GM03348 (cell line): ENCODE measurements around the gene NSD2.

ENCODE experiments used
- DNase-seq: peaks from one replicate; pipeline ENCODE4 v3.0.0; 2012; ENCODE audit warnings: low spot score

The NSD2 gene

DNA sequence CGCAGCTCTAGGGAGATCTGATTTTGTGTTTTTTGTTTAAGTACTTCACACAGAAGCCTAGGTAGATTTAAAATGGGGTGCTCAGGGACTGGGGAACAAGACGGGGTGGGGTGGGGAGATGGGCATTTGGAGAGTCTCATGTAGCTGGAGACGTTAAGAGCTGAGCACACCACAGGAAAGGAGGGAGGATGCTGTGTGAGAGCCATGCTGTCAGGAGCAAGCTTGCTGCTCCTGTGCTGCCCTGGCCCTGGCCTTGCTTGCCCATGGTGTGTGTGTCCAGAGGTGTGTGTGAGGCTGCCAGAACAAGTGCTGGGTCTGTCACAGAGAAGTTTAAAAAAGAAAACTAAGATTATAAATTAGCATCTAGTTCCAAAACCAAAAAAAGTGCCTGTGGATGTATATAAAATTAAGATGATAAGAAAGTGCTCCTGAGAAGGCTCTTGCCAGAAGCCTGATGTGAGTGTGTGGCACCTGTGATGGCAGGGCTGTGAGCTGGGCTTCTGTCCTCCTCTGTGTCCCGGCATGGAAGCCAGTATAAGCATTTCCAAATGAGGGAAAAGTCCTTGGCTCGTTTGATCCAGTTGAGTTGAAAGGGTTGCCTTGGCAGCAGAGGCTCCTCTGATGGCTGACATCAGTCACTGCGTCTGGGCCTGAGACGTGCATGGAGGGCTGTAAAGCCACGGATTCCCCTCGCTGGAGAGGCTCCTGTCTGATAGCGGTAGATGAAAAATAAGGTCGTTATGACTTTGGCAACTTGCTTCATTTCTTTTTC lies 74.1 kb downstream of the NSD2 start:
- no peak for DNase-seq

DNA sequence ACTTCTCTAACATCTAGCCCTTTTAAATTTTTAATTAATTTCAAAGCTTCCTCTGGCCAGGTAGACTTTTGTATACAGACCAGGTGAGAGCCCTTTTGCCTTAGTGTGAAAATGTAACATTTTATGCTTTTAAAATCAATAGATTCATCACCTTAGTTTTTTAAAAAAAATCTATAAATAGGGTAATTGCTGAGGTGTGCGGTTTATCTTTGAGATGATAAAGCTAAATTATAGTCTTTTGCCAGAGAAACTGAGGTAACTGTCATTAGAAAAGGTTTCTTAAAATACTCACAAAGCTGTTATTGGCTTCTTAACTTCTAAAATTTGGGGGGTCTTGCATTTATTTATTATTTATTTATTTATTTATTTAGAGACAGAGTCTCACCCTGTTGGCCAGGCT lies 74.7 kb downstream of the NSD2 start:
- DNase-seq = no peak

DNA sequence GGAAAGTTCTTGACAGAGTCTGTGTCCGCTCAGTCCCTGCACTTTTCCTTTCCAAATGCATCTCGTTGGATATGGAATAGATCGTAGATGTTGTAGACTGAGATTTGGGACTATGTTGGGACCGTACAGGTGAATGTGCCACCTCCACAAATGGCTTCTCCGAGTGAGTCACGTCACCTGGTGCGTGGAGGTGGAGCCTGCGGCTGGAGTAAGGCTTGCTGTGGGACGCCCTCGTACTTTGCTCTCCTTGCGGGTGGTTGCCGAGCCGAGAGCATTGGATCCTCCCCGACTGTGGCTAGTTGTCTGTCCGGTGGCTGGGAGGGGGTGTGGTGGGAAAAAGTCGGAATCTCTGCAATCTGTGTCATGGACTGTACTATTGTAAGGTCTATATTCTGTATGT lies 77.0 kb downstream of the NSD2 start:
- no peak for DNase-seq

DNA sequence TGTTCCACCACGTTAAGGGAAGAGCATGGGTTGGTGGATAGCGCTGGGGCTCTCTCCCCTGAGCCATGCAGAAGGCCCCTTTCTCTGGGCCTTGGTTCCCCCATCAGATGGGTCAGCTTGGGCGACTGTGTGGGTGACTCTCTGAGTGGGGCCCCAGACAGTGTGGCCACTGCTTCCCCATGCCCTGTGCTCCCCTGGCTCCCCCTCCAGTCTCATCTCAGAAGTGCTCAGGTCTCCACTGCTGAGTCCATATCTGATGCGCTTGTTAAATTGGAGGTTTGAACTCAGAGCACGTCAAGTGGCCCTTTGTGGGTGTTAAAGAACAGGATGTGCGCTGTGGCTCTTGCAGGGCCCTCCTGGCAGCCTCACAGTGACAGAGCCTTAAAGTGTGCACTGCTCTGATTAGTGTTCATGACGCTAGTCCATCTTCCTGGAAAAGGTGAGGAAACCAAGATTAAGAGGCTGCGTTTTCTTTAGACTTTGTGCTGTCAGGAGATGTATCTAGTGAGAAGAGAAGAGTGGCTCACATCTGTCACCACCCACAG lies 77.8 kb downstream of the NSD2 start:
- DNase-seq = no peak

DNA sequence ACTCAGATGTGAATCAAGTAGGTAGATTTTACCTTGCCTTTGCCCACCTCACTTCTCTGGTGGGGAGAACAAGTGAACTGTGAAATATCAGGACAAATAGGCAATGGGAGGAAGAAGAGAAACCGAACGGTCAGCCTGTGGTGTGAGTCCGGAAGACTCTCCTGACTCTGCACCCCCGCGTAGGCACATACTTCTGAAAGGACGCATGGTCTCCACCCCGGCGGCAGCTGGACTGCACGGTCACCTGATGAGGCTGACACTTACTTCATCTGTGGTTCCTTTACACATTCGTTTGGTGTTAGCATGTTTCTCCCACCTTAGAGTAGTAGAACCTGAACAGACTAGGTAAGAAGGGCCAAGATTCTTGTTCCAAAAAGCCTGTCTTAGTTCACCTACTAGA lies 79.2 kb downstream of the NSD2 start:
- DNase-seq = no peak

DNA sequence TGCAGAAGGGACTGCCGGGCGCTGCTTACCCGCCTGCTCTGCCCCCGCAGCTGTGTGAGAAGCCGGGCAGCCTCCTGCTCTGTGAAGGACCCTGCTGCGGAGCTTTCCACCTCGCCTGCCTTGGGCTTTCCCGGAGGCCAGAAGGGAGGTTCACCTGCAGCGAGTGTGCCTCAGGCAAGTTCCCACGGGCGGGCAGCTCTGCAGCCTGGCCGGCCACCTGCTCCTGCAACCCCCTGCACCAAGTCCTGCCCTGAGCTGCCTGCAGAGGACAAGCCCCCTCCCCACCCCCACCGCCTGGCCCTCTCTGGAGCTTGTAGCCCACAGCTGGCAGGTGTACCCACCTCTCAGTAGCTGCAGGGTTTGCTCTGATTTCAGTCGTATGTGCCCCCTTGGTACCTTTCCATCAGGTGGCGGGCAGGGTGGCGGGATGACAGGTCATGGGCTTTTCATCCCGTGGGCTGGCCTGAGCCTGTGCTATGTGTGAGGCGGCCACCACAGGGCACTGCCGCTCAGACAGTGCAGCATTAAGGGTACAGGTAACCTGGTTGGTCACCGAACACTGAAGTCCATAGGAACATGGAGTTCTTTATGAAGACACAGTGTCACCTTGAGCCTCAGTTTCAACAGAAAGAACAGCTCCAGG lies 81.0 kb downstream of the NSD2 start:
- DNase-seq = no peak

DNA sequence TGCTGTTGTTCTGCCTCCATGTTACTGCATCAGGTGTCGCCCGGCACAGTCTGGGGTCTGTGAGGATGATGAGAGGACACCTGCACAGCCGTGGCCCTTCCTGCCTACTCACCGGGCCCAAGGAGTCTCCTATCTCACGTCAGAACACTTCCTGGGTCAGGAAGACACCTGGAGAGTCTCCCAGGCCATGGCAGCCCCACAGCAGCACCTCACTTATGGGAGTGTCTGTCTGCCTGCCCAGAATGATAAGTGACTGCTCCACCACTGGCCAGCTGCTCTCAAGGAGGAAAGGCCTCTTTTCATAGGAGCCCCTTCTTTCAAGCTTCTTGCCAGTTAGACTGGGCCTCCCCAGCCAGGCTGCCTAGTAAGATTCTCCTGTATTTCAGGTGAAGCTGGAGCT lies 81.5 kb downstream of the NSD2 start:
- DNase-seq = no peak

DNA sequence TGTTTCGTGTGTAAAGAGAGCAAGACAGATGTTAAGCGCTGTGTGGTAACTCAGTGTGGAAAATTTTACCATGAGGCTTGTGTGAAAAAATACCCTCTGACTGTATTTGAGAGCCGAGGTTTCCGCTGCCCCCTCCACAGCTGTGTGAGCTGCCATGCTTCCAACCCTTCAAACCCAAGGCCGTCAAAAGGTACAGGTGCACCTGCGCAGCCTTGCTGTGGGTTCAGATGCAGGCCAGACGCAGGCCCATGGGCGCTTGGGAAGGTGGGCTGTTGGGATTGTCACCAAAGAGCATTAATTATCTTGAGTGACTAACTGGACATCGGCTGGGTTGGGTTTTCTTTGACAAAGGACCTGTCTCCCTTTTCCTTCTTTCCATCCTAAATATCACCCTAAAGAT lies 82.1 kb downstream of the NSD2 start:
- DNase-seq = no peak

DNA sequence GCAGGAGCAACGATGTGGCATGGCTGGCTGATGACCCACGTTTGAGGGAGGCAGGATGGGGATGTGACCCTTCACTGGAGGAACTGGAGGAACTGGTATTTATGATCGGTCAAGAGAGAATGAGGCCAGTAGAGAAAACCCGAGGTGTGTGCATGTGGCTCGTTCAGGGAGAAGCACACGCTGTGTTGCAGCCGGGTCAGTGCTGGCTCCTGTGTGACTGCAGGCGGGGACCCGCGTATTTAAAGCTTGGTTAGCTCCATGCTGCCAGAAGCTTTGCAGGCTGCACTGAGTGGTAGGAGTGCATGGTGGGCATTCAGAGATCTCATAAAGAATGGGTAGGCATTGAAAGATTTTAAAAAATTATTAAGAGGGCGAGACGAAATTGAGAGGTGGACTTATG lies 85.4 kb downstream of the NSD2 start:
- DNase-seq = no peak

DNA sequence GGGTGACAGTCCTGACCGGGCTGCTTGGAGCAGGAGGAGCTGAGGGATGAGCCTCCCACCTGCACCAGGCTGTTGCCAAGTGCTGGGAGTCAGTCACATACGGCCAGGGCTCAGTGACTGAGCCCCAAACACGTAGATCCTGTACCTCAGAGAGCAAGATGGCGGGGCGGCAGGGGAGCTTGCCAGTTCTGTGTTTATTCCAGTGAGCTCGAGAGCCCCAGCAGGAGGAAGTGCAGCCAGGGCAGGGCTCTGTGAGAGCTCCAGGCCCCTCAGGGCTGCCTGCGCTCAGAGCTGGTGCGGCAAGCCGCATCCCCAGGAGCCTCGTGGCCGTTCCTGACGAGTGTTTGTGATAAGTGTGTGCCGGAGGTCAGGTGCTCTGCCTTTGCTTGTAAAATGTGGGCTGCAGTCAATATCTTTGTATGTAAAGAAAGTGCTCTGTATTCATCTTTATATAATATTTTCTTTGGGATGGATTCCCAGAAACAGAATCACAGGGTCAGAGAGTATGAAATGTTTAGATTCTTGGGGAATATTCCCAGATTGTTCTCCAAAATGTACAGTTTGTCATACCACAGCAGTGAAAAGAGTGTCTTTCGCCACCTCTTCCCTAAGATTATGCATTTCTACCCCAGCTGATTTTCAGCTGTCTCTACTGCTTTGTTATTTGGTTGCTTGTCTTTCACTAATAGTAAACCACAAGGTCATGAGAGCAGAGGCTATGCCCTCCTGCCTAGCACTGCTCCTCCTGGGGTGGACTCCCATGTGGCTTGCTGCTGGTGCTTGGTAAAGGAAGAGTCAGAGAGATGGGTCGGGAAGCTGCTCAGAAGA lies 87.3 kb downstream of the NSD2 start:
- DNase-seq = no peak

DNA sequence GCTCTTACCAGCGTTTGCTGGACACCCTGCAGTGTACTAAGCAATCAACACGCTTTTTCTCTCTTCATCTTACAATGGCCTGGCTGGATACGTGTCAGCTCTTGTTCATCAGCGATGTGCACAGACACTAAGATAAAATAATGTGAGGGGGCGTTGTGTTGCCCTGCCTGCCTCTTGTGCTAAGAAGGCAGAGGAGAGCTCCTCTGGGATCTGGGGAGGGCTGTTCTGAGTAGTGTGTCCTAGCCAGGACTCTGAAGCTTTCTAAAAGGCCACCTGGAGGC lies 87.9 kb downstream of the NSD2 start:
- no peak for DNase-seq

DNA sequence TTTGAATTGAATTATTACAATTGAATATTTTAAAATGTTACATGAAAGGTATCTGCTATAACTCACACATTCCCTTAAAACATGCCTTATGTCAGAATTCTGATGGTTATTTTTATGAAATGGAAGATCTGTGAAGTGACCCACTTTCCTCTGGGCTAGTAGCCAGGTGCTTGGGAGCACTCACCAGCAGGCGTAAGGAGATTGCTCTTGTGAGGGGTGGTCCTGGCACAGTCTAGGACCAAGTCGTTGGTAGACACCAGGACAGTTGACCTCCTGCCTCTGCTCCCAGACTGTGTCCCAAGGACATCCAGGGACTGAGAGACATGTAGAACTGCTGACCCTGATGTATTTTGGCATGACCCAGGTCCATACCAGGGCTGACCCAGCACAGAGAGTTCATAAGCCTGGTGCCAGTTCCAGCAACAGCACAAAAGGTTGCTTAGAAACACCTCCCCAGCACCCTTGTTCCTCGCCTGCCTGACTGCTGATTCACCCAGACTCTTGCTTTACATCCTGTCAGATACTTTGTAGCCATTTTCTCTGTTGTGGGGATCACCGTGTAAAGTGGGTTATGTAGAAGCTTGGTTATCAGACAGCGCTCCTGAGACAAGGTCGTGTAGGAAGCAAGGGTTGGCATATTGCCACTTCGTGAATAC lies 89.1 kb downstream of the NSD2 start:
- no peak for DNase-seq

DNA sequence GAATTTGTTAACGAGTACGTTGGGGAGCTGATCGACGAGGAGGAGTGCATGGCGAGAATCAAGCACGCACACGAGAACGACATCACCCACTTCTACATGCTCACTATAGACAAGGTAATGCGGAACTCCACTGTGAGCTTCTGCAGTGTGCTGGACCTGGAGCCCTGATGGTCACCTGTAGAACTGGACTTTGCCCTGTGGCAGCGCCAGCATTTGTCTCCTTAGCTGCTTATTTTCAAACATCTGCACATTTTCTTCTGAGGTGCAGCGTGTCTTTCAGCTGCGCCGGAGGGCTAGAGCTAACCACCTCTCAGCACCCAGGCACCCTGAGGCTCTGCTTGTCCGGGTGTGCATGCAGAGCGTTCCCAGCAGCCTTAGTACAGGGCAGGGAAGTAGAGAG lies 89.8 kb downstream of the NSD2 start:
- no peak for DNase-seq

DNA sequence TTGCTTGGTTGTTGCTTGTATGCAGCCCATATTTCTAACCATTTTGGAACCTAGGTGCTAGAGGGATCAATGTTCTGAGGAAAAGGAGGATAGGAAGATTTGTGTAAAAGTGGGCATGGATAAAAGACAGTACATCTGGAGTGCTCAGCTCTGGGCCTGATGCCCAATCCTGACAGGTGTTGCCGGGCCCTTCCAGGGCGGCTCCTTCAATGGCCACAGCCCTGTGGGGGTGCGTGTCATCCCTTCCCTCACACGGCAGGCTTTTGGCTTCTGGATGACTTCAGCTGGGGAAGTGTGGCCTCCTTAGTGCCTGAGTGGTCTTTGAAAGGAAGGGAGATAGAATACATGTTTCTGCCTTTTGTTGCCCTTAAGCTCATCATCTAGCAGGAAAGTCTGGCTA lies 90.4 kb downstream of the NSD2 start:
- DNase-seq = no peak

DNA sequence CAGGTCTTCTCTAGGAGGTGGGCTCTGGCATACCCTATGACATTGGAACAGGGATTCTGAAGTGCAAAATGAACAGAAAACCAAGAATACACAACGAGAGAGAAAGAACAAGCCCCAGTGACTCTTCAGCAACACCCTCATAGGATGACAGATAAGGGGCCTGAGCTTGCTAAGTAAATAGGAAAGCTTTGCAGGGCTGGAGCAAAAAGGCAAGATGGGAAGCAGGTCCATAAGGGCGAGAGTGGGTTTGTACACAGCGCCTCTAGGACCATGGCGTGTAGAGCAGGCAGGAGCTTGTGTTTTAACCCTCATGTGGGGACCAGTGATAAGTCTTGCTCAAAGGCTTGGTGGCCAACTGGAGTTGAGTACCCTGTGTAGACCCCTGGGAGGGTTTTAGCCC lies 91.8 kb downstream of the NSD2 start:
- no peak for DNase-seq

DNA sequence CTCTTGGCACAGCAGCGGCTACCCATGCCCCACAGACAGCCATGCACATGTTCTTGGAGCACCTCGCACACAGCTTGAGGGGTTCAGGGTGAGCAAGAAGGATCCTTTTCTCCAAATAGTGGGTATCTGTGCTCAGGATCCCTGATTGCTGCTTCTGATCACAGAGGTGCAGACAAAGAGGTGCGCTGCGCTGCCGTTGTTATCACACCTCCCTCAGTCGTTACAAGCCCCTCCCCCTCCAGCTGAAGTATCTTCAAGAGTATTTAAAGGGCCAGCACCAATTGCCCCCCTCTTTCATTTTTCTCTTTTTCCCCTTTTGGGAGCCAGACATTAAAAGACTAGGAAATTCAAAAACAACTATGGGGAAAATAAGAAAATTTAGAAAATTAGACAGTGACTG lies 93.2 kb downstream of the NSD2 start:
- DNase-seq = no peak

DNA sequence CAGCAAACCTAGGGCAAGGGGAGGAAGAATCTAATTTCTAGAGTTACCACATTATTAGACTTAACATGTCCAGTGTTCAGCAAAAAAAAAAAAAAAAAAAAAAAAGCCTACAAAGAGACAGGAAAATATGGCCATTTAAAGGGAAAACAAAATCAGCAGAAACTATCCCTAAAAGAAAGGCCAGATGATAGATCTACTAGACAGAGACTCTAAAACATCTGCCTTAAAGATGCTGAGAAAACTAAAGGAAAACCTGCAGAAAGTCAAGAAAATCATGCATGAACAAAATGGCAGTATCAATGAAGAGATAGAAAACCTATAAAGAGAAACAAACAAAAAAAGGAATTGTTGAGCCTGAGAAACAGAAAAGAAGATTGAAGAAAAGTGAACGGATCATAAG lies 93.8 kb downstream of the NSD2 start:
- no peak for DNase-seq

DNA sequence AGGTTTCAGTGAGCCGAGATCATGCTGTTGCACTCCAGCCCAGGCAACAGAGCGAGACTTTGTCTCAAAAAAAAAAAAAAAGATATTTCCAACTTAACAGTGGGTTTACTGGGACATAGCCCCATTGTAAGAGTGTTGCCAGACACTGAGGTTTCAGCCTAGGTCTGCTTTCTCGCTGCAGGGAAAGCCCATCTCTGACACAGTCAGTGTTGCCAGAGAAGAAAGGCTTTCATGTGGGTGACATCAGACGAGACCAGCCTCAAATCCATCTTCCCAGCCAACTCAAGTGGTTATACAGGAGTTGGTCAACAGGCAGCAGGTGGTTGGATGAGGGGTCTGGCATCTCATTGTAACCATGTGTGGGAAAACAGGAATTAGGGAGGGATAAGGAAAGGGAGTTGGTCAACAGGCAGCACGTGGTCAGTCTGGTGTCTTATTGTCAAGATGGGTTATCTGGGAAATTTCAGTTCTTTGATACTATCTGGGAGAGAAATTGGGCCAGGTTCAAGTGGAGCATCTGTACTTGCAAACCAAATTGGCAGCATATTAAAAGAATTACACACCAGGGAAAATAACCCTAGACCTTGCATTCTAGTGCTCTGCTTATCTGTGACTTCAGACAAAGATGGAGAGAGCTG lies 96.4 kb downstream of the NSD2 start:
- DNase-seq = no peak

DNA sequence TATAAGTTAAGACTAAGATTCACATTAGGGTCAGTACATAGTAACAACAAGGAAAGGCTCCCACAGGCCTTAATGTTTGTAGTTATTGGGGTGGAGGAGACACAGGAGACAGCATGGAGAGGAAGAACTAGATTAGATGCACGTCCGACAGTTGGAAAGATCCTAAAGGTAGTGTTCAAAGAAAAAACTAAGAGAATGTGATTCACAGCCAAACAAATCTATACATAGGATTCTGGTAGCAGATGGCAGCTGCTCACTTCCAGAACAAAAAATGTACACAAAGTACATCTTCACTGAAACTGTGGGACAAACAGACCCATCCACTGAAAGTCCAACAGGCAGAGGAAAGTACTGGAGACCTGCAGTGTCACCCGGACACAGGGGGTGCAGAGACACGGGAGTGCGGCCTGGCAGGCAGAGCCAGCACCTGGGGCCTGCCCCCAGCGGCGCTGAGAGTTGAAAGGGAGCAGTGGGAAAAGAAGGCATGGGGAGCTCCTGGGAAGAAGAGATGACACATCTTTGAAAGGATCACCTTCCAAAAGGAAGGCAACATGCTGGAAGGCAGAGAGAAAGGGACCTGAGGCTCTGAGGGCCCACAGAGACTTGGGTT lies 97.6 kb downstream of the NSD2 start:
- no peak for DNase-seq

DNA sequence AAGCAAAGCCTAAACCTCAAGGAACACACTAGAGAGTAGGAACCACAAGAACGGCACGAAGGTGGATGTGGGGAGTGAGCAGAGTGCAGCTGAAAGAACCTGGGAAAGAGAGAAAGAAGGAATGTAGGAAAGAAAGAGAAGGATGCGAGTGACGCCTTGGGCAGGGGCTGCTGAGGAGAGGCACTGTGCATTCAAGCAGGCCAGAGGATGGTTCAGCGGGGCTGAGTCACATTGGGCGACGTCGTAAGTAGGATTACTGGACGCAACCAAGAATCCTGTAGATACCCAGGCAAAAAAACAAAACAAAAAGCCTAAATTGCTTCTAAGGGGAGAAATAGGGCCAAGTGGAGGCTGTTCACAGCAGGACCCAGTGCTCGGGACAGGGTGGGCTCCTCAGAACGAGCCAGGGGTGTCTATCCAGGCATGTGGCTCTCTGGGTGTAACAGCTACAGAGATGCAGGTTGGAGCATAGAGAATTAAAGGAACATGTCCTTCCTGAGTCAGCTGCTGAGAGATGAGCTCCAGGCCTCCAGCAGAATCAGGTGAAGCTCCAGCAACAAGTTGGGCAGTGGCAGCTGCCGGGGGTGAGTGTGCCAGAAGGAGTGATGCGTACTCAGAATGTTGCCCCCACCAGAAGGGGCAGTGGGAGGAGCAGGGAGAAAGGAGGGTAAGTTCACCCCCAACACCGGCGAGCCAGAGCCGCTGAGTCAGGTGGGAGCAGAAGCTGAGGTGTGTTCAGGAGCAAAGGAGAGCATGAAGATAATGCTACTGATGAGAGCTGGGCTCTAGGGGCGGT lies 98.9 kb downstream of the NSD2 start:
- no peak for DNase-seq

DNA sequence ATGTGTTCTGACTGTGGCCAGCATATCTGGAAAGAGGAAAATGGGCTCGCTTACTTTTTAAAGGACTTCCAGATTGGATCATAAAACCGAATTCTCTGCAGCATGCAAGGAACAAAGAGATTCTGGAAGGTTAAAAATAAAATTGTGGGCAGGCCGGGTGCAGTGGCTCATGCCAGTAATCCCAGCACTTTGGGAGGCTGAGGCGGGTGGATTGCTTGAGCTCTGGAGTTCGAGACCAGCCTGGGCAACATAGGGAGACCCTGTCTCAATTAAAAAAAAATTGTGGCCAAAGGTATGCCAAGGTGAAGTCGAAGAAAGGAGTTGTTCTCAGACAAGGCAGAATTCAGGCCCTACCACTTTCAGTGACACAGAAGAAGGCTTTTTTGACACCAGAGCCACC lies 99.7 kb downstream of the NSD2 start:
- DNase-seq = no peak
